Measurements from ENCODE around the gene SARDH. TPM values are rescaled to one million over a fixed set of nuclear protein-coding genes. Genes with fewer than 3 reads are reported as not detected.
A peak's percentile ranks its signal among the peaks of the same experiment; 100 is the strongest.

SARDH gene
- total and polyA plus RNA-seq, 8 donors, result 8.9 to 43.3 (median 20.5) TPM

DNA sequence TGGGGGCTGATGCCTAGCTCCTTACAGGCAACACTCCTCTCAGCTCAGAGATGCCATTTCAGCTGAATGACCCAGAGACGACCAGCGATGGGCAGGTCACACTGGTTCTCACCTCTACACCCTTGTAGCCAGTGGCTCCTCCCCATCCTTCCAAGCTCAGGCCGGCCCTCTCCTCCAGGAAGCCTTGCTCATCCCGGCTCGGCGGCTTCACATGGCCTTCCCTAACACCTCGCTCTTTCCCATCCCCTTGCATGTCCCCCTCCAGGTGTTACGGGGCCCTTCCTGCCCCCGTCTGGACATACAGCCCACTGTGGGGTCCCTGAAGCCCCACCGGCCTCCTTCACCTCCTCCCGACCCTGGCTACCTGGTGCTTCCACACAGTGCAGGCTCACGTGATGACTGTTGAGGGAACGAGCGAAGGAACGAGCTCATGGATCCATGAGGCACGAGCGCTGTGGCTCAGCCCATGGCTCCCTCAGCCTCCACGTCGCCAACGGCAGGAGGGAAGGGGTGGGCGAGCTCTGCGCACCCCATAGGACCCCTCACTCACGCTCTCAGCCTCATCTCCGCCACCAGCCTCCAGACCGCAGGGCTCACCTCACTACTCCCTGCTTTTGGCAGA is 45.7 kb downstream of the SARDH start:
- Histone ChIP-seq H3K4me3 (no peak overlapping the region), H3K27me3 (no peaks in the 10 kb centered on the region), H3K9me3 (no peaks in the 10 kb centered on the region), H3K36me3 (peaks cover 0 to 15% (median 7%) of the 10 kb centered on the region in 3 donors), H3K4me1 (no peaks in the 10 kb centered on the region), H3K27ac (no peak overlapping the region)
- intact Hi-C loops (cut with DNase I), result no loop called here
- WGBS, 2 donors, result 89 to 96% methylated on average over 25 of the region's 25 CpGs
- FAIRE-seq (no peak), DNase-seq (peak in 2 of 6 donors; percentile 9 to 51), ATAC-seq (no peak)
- TF ChIP-seq, protein P1, sequence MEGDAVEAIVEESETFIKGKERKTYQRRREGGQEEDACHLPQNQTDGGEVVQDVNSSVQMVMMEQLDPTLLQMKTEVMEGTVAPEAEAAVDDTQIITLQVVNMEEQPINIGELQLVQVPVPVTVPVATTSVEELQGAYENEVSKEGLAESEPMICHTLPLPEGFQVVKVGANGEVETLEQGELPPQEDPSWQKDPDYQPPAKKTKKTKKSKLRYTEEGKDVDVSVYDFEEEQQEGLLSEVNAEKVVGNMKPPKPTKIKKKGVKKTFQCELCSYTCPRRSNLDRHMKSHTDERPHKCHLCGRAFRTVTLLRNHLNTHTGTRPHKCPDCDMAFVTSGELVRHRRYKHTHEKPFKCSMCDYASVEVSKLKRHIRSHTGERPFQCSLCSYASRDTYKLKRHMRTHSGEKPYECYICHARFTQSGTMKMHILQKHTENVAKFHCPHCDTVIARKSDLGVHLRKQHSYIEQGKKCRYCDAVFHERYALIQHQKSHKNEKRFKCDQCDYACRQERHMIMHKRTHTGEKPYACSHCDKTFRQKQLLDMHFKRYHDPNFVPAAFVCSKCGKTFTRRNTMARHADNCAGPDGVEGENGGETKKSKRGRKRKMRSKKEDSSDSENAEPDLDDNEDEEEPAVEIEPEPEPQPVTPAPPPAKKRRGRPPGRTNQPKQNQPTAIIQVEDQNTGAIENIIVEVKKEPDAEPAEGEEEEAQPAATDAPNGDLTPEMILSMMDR (IDR thresholded peaks at IDR 0.05), result no peak

DNA sequence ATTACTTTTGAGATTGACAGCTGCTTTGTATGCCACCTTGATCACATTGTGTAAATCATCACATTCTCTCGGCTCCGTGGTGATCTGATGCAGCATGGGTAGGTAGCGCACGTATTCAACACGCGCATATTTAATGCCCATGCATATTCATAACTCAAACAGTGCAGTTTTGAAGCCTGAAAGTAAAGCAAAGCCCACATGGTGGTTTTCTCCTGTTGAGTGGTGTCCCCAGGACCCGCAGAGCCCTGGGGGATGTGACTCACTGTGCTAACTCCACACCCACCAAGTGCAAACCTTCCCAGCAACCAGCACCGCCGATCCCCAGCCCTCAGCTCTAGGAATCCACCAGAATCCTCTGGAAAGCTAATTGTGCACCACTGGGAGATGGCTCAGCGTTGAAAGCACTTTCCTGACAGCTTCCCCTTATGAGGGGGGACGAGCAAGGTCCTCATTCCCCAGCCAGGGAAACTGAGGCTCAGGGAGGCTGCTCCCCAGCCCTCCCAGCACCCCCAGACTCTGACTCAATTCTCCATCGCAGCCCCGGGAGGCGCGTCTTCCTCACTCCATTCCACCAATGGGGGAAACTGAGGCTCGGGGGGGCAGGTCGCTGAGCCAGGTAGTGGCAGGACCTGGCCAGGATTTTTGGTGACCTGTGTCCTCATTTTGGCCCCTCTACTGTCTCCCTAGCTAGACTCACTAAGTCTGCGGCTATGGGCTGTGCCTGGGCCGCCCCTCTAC is 46.4 kb downstream of the SARDH start:
- no peaks in the 10 kb centered on the region for H3K4me1 ChIP-seq
- no peaks in the 10 kb centered on the region for H3K9me3 ChIP-seq
- no peak overlapping the region for H3K4me3 ChIP-seq
- no peak for FAIRE-seq
- peaks cover 0 to 15% (median 7%) of the 10 kb centered on the region in 3 donors for H3K36me3 ChIP-seq
- H3K27me3 ChIP-seq, result no peaks in the 10 kb centered on the region
- H3K27ac ChIP-seq, result no peak overlapping the region
- intact Hi-C loops (cut with DNase I), result no loop called here
- DNase-seq, result peak in 2 of 6 donors; percentile 12 to 51
- TF ChIP-seq, protein P1 (IDR thresholded peaks at IDR 0.05), result no peak
- WGBS, 2 donors, result 87 to 89% methylated on average over 19 of the region's 19 CpGs
- ATAC-seq, result no peak

DNA sequence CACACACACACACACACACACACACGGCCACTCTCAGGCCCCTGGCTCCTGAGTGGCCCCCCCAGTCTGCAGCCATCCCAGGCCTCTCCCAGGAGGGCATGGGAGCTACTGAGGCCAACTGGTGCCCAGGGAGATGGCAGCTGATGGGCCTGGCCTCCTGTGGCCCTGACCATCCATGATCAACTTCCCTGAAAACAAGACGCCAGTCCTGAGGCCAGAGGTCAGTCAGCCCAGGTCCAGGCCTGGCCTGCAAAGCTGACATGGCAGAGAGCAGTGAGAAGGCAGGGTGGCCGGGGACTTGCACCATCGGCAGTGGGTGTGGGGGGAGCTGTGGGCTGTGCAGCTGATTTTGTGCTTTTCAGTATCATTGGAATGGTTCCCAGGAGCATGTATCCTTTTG is 47.0 kb downstream of the SARDH start:
- no peak for FAIRE-seq
- Histone ChIP-seq H3K4me3 (no peak overlapping the region), H3K36me3 (peaks cover 0 to 15% (median 7%) of the 10 kb centered on the region in 3 donors), H3K9me3 (no peaks in the 10 kb centered on the region), H3K4me1 (no peaks in the 10 kb centered on the region), H3K27ac (no peak overlapping the region), H3K27me3 (no peaks in the 10 kb centered on the region)
- WGBS, 2 donors, result 68 to 77% methylated on average over 4 of the region's 4 CpGs
- intact Hi-C loops (cut with DNase I), result no loop called here
- peak in 1 of 6 donors; percentile 14 for DNase-seq
- TF ChIP-seq, protein P1 (IDR thresholded peaks at IDR 0.05), result no peak
- no peak for ATAC-seq

DNA sequence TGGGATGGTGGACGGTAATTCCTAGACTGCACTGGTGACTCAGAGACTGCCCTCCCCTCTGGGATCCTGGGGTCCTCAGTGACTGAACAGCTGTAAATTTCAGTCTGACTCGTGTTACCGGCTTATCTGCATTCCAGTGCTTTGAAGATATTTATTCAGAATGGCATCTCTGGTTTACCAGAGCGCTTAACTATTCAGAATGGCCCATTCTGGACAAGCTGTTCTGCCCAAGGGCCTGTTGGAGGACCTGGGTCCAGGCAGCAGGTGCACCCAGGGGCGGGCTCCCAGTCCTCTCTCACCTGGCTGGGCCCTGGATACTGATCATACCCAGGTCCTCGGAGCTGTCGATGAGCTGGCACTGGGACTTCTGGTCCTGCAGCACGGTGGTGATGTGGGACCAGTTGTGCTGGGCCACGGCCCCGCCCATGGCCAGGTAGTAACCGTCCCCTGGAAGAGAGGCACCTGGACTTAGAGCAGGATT is 48.0 kb downstream of the SARDH start:
- WGBS, 2 donors, result 76 to 79% methylated on average over 11 of the region's 11 CpGs
- no peak overlapping the region for H3K4me3 ChIP-seq
- DNase-seq, result peak in 2 of 6 donors; percentile 20 to 58
- no peaks in the 10 kb centered on the region for H3K27me3 ChIP-seq
- no peaks in the 10 kb centered on the region for H3K9me3 ChIP-seq
- peak in 1 of 4 donors; percentile 23 for ATAC-seq
- H3K27ac ChIP-seq, result no peak overlapping the region
- TF ChIP-seq, protein P1 (IDR thresholded peaks at IDR 0.05), result no peak
- H3K4me1 ChIP-seq, result no peaks in the 10 kb centered on the region
- H3K36me3 ChIP-seq, result peaks cover 0 to 15% (median 7%) of the 10 kb centered on the region in 3 donors
- intact Hi-C loops (cut with DNase I), result no loop called here
- FAIRE-seq, result no peak

Data from pancreas (tissue), 10 donors.